Caki2 (cell line): ENCODE results near the gene PIK3R1. TPM values are rescaled to one million over a fixed set of nuclear protein-coding genes. Genes with fewer than 3 reads are reported as not detected.

Experiments used
- DNase-seq: peaks from one replicate; pipeline ENCODE4 v3.0.0-alpha.2; 2015; ENCODE audit warnings: low read depth
- in situ Hi-C: cut with HindIII; loops from 2 replicates; pipeline ENCODE4 v1.10.0; 2016; ENCODE audit warnings: low sequenced_read_pairs, low pct_unique_long_range_greater_than_20kb, mixed read lengths
- total RNA-seq: library from RNA; depleted of rRNA; stranded (reverse); fragments of >200 nt; shearing (Covaris generic); gene quantifications from 2 replicates; pipeline ENCODE4 v1.2.3, GENCODE V29; 2014; ENCODE audit warnings: low replicate concordance; rRNA removed

The PIK3R1 gene
- total RNA-seq = 14.4 and 18.0 TPM in 2 replicates

GRCh38 chr5:68215208-68215897 lies at the start of gene PIK3R1:
PIK3R1 (plus strand) TSS chr5:68215756; CDS start chr5:68226676, 10,920 bp downstream.
- peak; percentile 92 for DNase-seq
- in situ Hi-C loops = no loop called here

GRCh38 chr5:68167195-68167651 lies 48.3 kb upstream of the PIK3R1 start:
- no peak for DNase-seq
- in situ Hi-C loops = no loop called here

- DNase-seq = no peak
- in situ Hi-C loops = no loop called here
Measured at GRCh38 chr5:68169903-68170302, 45.7 kb upstream of the PIK3R1 start.

GRCh38 chr5:68170826-68171558 lies 44.6 kb upstream of the PIK3R1 start:
- in situ Hi-C loops = no loop called here
- DNase-seq = no peak

GRCh38 chr5:68172314-68172713 lies 43.2 kb upstream of the PIK3R1 start:
- in situ Hi-C loops = no loop called here
- no peak for DNase-seq

- in situ Hi-C loops = no loop called here
- no peak for DNase-seq
Measured at GRCh38 chr5:68173007-68173406, 42.5 kb upstream of the PIK3R1 start.

- in situ Hi-C loops = no loop called here
- no peak for DNase-seq
Measured at GRCh38 chr5:68176253-68176652, 39.3 kb upstream of the PIK3R1 start.

- no peak for DNase-seq
- in situ Hi-C loops = no loop called here
Measured at GRCh38 chr5:68176802-68177479, 38.6 kb upstream of the PIK3R1 start.

- in situ Hi-C loops = no loop called here
- no peak for DNase-seq
Measured at GRCh38 chr5:68177676-68178075, 37.9 kb upstream of the PIK3R1 start.

GRCh38 chr5:68178579-68178978 lies 37.0 kb upstream of the PIK3R1 start:
- peak; percentile 55 for DNase-seq
- in situ Hi-C loops = no loop called here

- DNase-seq = no peak
- in situ Hi-C loops = no loop called here
Measured at GRCh38 chr5:68180121-68181038, 35.2 kb upstream of the PIK3R1 start.

GRCh38 chr5:68181039-68181599 lies 34.4 kb upstream of the PIK3R1 start:
- no peak for DNase-seq
- in situ Hi-C loops = no loop called here

GRCh38 chr5:68182094-68182493 lies 33.5 kb upstream of the PIK3R1 start:
- in situ Hi-C loops = no loop called here
- no peak for DNase-seq

- no peak for DNase-seq
- in situ Hi-C loops = no loop called here
Measured at GRCh38 chr5:68182534-68182933, 33.0 kb upstream of the PIK3R1 start.

GRCh38 chr5:68187268-68188055 lies 28.1 kb upstream of the PIK3R1 start:
- DNase-seq = no peak
- in situ Hi-C loops = no loop called here

GRCh38 chr5:68189171-68189570 lies 26.4 kb upstream of the PIK3R1 start:
- no peak for DNase-seq
- in situ Hi-C loops = no loop called here

GRCh38 chr5:68189613-68190012 lies 25.9 kb upstream of the PIK3R1 start:
- in situ Hi-C loops = no loop called here
- no peak for DNase-seq
